NCI-H748 treated with DMSO at 0.1 percent for 48 hours (cell line): ENCODE results near the gene PCBP4.
"Not testable (repeated sequence)": the region's sequence is repeated elsewhere in the genome, so short reads cannot be mapped to it uniquely, and the experiment has no call there.

Experiments used
- DNase-seq: peaks from one replicate; lab custom pipeline; 2025; lab: John Stamatoyannopoulos, UW

Gene PCBP4

GRCh38 chr3:51994530-51994929, 27.3 kb upstream of the PCBP4 start:
- DNase-seq, result no peak

DNA sequence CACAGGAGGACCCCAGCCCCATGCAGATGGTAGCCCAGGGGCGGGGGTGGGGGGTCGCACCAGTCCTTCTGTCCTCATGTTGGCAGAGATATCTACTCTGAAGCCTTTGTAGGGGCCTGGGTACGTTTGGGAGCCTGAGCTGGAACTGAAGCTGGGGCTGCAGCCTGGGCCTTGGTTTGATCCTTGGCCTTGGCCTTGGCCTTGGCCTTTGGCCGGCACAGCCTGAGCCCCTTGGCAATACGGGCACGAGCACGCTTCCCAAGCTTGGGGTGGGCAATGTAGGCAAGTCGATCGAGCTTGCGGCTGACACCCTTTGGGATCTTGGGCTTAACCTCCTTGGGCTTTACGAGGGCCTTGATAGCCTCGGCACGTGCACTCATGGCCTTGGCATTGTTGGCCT, 26.4 kb upstream of the PCBP4 start:
- DNase-seq, result not testable (repeated sequence)

DNA sequence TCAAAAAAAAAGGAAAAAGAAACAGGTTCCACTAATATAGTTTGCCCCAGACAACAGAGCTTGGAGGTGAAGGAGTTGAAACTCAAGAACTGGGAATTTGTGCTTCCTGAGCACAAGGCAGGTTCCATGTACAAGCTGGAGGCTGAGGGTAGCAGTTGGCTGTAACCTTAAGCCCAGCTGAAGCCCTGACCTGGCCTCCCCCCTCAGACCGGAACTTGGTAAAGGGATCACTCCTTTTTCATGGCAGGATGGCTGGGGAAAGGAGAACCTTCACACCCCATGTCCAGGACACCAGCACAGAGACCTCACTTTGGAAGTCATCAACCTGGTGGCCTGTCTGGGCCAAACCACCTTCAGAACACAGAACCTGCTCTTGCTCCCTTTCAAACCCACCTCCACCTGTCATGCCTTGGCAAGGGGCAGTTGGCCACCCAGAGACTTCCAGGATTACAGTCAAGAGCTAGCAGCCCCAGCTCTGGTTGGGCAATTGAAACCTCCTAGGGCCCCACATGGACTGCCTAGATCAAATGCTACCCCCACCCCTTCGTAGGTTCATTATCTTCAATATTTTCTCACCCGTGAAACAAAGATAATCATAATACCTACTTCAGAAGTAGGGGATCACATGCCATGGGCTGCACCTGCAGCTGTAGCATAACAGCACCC, 24.9 kb upstream of the PCBP4 start:
- no peak for DNase-seq

GRCh38 chr3:51990501-51990971, 23.3 kb upstream of the PCBP4 start:
- not testable (repeated sequence) for DNase-seq

GRCh38 chr3:51988286-51989146, 21.3 kb upstream of the PCBP4 start:
- no peak for DNase-seq

GRCh38 chr3:51987568-51987967, 20.3 kb upstream of the PCBP4 start:
- no peak for DNase-seq

- DNase-seq, result no peak
Observed at GRCh38 chr3:51986010-51986947, 19.0 kb upstream of the PCBP4 start.

DNA sequence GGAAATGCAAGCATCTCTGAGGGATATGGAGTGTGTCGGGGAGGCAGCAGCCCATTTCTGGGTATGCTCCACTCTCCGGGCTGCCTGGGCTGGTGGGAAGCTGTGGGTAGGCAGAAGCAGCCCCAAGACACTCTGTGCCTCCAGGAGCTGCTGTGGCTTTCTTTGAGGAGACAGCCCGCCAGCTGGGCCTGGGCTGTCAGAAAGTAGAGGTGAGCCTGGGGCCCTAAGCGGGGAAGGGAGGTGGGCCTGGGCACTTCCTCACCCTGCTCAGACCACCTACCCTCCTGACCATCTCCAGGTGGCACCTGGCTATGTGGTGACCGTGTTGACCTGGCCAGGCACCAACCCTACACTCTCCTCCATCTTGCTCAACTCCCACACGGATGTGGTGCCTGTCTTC, 17.8 kb upstream of the PCBP4 start:
- DNase-seq, result no peak

DNA sequence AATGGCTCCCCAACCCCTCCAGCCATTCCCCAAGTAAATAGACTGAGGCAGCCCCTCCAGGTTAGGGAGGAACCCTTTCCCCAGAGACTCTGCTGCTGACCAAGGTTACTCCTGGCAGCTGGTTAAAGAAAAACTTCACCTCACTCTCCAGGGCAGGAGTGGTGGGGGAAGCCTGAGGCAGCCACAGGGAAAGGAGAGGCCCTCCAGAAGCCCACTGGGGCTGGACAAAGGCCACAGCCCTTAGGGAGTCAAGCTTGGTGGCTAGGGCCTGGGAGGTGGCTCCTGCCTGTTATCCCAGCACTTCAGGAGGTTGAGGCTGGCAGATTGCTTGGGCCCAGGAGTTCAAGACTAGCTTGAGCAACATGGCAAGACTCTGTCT, 17.0 kb upstream of the PCBP4 start:
- DNase-seq, result no peak

GRCh38 chr3:51983578-51984268, 16.5 kb upstream of the PCBP4 start:
- no peak for DNase-seq

DNA sequence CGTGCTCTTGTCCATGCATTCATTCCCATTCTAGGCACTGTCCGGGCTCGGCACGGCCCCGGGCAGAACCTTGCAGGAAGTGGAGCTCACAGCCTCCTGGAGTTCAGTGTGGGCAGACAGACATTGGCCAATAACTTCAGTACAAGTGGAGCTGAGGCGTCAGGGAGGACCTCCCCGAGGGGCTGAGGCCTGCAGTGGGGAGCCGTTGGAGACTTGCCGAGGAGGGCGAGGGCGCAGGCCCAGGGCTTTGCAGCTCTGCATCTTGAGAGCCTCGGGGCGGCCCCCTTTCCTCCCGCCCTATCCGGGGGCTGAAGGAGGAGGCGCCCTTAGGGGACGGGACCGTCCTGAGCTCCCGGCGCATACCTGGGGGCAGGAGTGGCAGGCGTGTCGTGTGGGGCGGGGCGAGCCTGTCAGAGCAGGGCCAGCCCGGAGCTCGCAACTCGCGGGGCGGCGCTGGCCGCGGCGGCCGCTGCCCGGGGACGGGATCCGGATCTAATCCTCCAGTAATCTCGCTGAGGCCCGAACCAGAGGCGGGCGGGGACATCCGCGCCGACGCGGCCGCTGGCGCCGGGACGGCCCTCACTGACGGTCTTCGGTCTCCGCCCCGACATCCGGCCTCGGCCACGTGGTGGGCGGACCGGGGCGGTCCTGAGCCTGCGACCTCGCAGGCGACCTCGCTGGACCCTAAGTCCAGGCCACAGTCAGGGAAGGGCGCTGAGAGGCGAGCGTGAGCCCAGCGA, 15.8 kb upstream of the PCBP4 start, which contains the start of gene ACY1:
Gene ACY1, plus strand, starts transcription at position 698 of the 740 bp plus-strand sequence. CDS start 530 bp downstream, outside the sequence.
- DNase-seq, result no peak

- no peak for DNase-seq
Observed at GRCh38 chr3:51982352-51982837, 15.1 kb upstream of the PCBP4 start.

DNA sequence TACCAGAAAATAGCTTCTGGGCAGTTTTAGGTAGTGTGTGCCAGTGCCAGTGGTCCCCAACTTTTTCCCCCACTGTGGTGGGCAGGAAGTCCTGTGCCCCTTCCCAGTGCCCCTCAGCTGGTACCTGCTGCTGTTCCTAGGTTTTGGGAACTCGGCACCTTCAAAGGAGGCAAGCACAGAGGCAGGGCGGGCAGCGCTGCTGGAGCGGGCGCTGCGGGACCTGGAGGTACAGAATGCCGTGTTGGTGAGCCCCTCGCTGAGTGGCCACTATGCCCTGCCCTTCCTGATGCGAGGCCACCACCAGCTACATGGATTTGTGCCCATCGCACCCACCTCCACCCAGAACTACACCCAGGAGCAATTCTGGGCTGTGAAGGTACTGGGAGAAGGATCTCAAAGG, 13.0 kb upstream of the PCBP4 start:
- no peak for DNase-seq

DNA sequence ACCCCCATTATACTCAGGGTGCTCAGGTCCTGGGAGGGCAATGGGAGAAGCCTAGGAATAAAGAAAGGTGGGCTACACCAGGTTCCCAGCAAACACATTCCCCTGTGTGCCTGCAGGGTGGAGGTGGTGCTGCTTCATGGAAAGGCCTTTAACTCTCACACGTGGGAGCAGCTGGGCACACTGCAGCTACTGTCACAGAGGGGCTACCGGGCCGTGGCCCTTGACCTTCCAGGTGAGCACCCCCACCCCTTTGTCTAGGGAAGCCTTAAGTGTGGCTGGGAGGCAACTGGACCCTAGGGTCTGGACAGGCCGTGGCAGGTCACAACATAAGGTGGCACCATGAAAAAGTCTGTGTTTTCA, 10.9 kb upstream of the PCBP4 start:
- no peak for DNase-seq

DNA sequence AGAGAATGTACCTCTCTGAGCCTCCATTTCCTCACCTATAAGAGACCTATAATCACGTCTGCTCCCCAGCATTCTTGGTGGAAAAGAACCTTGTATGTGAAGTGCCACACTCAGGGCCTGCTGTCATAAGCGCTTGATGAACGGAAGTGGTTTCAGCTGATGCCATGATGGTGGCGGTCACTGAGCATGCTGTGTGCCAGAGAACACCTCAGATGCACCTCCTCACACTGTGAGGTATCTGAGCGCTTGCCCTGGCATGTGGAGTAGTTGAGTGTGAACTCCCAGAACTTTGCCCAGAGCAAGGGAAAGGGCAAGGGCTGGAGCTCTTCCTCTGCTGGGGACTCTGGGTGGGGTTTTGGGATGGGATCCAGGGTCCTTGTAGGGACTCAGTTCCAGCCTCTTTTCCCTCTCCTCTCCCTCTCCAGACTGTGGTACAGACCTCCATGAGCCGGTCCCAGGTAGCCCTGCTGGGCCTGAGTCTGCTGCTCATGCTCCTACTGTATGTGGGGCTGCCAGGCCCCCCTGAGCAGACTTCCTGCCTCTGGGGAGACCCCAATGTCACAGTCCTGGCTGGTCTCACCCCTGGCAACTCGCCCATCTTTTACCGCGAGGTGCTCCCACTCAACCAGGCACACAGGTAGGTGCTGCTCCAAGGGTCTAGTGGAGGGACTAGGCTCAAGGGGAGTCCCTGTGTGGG, 10.3 kb upstream of the PCBP4 start:
- DNase-seq, result no peak

GRCh38 chr3:51975852-51976549, 8.7 kb upstream of the PCBP4 start:
- DNase-seq, result peak; percentile 21

GRCh38 chr3:51974963-51975851, 8.0 kb upstream of the PCBP4 start, which contains the start of gene ABHD14A:
Gene ABHD14A, plus strand, starts transcription at chr3:51975064. Its CDS starts 72 bp downstream, at chr3:51975136.
- DNase-seq, result peak; percentile 11

DNA sequence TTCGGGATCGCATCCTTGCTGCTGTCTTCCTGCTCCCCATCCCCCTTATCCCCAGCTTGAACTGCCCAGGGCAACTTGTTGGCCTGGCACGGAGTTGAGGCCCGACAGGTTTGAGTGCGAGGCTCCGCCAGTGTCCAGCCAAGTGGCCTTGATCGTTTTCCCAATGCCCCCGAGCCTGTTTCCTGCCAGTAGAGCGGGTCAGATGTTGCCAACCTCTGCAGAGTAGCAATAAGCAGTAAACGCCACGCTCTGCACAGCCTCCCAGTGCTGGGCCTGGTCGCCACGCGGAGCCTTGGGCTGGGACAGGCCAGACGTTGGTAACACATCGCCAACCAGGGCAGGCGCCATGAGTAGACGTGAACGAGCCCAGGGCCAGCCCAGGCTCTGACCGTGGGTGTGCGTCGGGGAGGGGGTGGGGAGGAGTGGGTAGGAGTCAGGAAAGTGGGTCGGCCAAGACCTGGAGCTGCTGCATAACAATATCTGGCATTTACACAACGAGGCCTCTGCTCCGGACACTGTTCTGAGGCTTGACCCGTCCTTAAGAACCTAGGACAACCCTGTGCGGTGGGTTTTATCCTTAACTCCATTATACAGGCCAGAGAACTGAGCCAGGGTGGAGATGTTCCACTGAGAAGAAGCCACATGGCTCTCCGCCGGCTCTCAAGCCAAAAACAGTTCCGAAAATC, 7.2 kb upstream of the PCBP4 start:
- DNase-seq, result no peak
